NCI-H1048 (cell line): Measurements from ENCODE around the gene ENDOU.

Experiments used
- DNase-seq: peaks from one replicate; lab custom pipeline; 2025; lab: John Stamatoyannopoulos, UW

ENDOU gene

DNA sequence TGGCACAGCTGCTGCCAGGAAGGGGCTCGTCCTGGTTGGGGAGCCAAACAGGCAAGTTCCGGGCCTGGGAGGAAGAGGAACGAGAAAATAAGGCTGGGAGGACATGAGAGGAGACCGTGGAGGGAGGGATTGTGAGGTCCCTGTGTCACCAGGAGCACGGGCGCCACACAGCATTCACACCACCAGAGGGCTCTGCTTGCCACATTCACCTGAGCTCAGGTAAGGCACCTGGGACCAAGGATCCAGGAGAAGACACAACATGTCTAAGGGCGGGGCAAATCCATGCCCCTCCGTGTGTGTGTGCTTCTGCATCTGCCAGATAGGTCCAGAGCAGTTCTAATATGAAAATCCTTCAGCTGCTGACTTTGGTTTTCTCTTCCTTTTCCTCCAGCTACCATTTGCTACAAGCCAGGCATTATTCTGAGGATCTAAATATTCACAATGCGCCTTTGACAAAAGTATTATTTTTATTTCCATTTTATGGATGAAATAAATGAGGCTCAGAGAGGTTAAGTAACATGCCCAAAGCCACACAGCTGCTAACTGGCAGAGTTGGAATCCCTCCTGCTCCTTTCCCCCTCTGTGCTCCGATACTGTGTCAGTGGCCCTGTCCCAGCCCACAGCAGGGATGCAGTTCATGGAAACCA, 18.8 kb upstream of the ENDOU start:
- peak; percentile 30 for DNase-seq

- DNase-seq = no peak
These were observed 18.1 kb upstream of the ENDOU start for GRCh38 chr12:47743311-47743860.

DNA sequence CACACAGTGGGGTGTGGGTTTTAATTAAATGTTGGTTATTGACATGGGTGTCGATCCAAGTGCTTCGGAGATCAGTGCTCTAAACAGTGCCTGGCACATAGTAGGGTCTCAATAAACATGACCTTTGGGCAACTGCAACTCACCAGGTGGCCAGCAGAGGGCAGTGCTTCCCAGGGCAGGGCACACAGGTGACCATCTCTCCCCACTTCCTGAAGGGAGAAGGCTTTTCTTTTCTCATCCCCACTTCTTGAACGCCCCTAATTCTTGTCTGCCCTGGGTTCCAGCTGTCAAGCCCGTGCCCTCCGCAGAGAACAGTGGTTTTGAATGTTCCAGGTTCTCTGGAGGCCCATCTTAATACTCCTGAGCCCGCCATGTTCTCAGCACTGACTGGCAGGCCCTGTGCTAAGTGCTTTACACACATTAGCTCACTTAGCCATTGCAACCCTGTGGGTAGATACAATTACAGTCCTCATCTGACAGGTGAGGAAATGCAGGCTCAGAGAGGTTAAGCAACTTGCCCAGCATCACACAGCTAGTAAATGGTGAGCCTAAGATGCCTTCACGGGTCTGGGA, 17.0 kb upstream of the ENDOU start:
- DNase-seq = no peak

GRCh38 chr12:47741340-47741703, 16.0 kb upstream of the ENDOU start:
- DNase-seq = no peak

- no peak for DNase-seq
These were observed 15.5 kb upstream of the ENDOU start for GRCh38 chr12:47740606-47741339.

GRCh38 chr12:47739979-47740378, 14.7 kb upstream of the ENDOU start:
- no peak for DNase-seq

- DNase-seq = no peak
These were observed 14.0 kb upstream of the ENDOU start for GRCh38 chr12:47739297-47739696.

DNA sequence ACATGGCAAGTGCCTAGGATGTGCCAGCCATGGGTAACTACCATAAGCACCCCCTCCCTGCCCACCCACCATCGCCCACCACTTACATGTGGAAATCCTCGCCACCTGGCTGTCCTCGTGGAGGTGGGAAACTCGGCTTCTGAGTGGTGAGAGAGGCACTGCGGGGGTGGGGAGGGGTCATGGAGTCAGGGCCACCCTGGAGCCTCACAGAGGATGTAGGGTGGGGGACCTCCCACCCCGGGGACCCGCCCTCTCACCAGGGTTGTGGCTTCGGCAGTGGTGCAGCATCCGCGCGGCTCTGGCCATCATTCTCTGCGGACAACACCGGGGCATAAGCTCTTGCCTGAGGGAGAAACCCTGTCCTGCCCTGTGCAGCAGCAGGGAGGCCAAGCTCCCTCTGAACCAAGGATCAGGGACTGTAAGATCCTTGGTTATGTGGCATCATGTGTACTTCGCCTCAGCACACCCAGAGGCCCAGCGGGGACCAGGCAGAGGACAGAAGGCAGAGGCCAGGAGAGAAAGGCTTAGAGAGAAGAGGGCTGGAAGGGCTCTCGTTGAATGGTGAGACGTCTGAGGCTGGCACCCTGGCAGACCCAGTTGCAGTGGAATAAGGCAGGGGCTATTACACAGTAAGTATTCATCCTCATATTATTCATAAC, 12.8 kb upstream of the ENDOU start:
- no peak for DNase-seq

- DNase-seq = no peak
These were observed 11.8 kb upstream of the ENDOU start for GRCh38 chr12:47736877-47737676.

GRCh38 chr12:47736216-47736615, 10.9 kb upstream of the ENDOU start:
- no peak for DNase-seq

DNA sequence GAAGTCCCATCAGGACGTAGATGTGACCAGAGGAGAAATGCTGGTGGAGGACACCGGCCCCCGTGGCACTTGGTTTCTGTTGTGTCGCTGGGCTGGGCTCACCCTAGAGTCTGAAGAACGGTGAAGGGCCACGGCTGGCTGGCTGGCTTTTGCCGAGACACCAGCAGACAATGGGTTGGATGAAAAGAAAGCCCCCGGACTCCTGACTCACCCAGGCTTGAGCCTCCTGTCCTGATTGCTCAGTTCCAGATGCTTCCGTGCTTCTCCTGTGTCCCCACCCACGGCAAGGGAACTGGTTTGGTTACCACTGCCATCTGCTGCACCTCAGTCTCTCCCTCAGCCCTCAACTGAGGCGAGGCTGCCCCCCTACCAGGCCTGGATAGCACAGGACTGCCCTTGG, 10.4 kb upstream of the ENDOU start:
- no peak for DNase-seq

GRCh38 chr12:47734725-47735480, 9.6 kb upstream of the ENDOU start:
- no peak for DNase-seq

GRCh38 chr12:47733142-47733541, 7.9 kb upstream of the ENDOU start:
- no peak for DNase-seq

DNA sequence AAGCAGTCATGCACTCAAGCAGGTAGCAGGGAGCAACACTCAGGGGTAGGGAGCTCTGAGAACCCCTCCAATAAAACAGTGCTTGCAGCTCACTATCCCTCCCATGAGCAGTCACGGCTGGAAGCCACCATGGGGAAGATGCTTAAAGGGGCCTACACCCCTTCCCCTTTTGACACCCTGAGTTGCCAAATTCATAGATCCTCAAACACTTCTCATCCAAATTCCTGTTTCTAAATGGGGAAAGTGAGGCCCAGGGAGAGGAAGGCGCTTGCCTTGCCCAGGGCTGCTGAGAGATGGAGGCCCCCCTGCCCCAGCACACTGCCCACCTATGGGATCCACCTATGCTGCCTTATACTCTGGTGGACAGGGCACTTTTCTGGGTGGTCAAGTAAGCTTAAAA, 7.2 kb upstream of the ENDOU start:
- no peak for DNase-seq

- no peak for DNase-seq
These were observed 6.4 kb upstream of the ENDOU start for GRCh38 chr12:47731723-47732122.

DNA sequence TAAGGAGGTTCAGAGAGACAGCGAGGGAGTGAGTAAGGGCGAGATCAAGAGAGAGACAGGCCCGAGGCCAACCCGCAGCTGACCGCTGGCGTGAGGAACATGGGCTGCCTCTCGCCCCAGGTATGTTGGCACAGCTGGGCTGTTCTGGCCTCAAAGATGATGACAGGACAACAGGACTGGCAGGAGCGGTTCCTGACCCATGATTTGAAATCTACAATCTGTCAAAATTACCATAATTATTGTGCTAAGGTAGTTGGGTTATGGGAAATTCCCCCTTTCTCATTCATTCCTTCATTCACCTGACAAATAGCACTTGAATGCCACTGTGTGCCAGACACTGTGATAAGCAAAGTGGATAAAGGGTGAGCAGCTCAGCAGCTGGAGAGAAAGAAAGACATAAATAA, 5.1 kb upstream of the ENDOU start:
- no peak for DNase-seq

DNA sequence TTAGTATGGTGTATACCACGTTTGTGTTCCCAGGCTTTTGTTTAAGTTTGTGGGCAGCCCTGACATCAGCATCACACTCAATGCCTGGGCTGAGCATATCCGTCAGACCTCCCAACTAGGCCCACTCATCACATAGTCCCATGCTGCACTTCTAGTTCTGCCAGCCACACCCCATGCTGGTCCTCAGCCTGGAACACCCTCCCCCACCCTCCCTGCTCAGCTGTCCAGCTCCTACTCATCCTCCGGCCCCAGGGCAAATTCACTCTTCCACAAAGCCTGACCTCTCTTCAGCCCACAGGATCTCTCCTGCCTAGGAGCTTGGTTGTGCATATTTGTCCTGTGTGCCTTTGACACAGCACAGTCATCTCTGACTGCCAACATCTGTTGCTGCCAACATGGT, 3.9 kb upstream of the ENDOU start:
- no peak for DNase-seq

- no peak for DNase-seq
These were observed 603 bp upstream of the ENDOU start for GRCh38 chr12:47725893-47726292.

GRCh38 chr12:47722941-47723631, 2.2 kb downstream of the ENDOU start:
- DNase-seq = no peak

DNA sequence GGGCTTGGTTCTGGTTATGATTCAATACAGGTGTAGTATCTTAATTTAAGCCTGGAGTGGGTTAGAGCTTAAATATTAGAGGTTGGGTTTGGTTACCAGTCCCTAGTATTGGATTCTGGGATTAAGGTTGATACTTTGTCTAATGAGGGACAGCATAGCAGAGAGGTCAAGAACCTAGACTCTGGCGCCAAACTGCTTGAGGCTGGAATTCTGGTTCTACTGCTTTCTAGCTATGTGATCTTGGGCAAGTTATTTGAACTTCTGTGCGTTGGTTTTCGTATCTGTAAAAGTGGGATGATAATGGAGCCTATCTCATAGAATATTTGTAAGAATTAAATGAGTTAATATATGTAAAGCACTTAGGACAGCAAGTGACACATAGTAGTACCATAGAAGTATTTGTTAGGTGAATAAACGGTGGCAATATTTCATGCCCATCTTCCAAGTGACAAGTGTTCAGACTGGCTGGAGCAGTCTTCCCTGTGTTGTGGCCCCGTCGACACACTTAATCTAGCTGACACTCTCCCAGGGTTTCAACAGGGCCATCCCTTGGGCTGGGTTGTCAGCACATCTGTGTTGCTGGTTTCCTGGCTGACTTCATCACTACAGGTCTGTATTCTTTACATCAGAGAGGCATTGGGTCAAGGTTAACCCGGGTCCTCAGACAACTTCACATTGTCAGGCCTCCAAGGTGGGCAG, 3.0 kb downstream of the ENDOU start:
- no peak for DNase-seq
